Activated CD4-positive, alpha-beta T cell treated with anti-CD3 and anti-CD28 coated beads for 36 hours (primary cell): Measurements from ENCODE around the gene PPM1F. TPM values are rescaled to one million over a fixed set of nuclear protein-coding genes. Genes with fewer than 3 reads are reported as not detected.
"Not testable (repeated sequence)": the region's sequence is repeated elsewhere in the genome, so short reads cannot be mapped to it uniquely, and the experiment has no call there.

ENCODE experiments used
- ATAC-seq: fragments of 200-7000 bp; cut with Tn5 transposase; one replicate; pipeline ENCODE4 v1.10.0; 2021; ENCODE audit warnings: mild to moderate bottlenecking, moderate library complexity
- CTCF ChIA-PET: fragments of 350-600 bp; sonication (Branson Sonifier 250); formaldehyde crosslinking; loops from one replicate; lab custom pipeline; 2021; ENCODE audit warnings: antibody characterized with exemption; lab: Charles Lee
- POLR2A ChIA-PET: fragments of 350-600 bp; sonication (Branson Sonifier 250); formaldehyde crosslinking; loops from one replicate; lab custom pipeline; 2021; ENCODE audit warnings: antibody characterized with exemption, inconsistent platforms; lab: Charles Lee
- DNase-seq: peaks from one replicate; pipeline ENCODE4 v3.0.0-alpha.2; 2020
- H3K27ac Mint-ChIP-seq: one replicate; pipeline ENCODE4 v1.8.0; 2021; ENCODE audit warnings: mixed read lengths
- H3K27me3 Mint-ChIP-seq: one replicate; pipeline ENCODE4 v1.8.0; 2021; ENCODE audit warnings: mixed read lengths
- H3K36me3 Mint-ChIP-seq: one replicate; pipeline ENCODE4 v1.8.0; 2021; ENCODE audit warnings: low read depth, mixed read lengths
- H3K4me1 Mint-ChIP-seq: one replicate; pipeline ENCODE4 v1.8.0; 2021; ENCODE audit warnings: mixed read lengths
- H3K4me3 Mint-ChIP-seq: one replicate; pipeline ENCODE4 v1.8.0; 2021; ENCODE audit warnings: mild to moderate bottlenecking, moderate library complexity, mixed read lengths
- H3K9me3 Mint-ChIP-seq: one replicate; pipeline ENCODE4 v1.8.0; 2021; ENCODE audit warnings: low read depth, mixed read lengths
- intact Hi-C, 2 experiments: fragments of 100-400 bp; cut with DNase I in 1 of 2; cut with micrococcal nuclease in 1 of 2; formaldehyde crosslinking; loops; one replicate each; pipeline versions ENCODE4 v1.14.2 to v1.15.1; 2022 to 2024; cut with DNase I, micrococcal nuclease
- total RNA-seq, 2 experiments: library from RNA; stranded (reverse); gene quantifications; one replicate each; pipeline ENCODE4 v1.2.3, GENCODE V29; 2021

PPM1F gene
- total RNA-seq, 2 experiments from 2014 or later, result 23.6 to 27.7 TPM

- POLR2A ChIA-PET, result no interaction called here
- ATAC-seq, result no peak
- Mint-ChIP-seq H3K36me3 (no peaks in the 10 kb centered on the region), H3K27me3 (no peaks in the 10 kb centered on the region), H3K4me1 (peaks cover 25% of the 10 kb centered on the region), H3K27ac (no peak overlapping the region), H3K4me3 (no peak overlapping the region), H3K9me3 (no peaks in the 10 kb centered on the region)
- DNase-seq, result no peak
- CTCF ChIA-PET, result interaction anchor here (1.2 kb wide), 1 partner anchor 11 kb away, joined by 5 read pairs; no protein-coding TSS in a partner anchor
- intact Hi-C loops, result no loop called here
Observed at GRCh38 chr22:21946262-21946925, 6.3 kb downstream of the PPM1F start.

- Mint-ChIP-seq H3K36me3 (peaks cover 2% of the 10 kb centered on the region), H3K27ac (no peak overlapping the region), H3K4me3 (no peak overlapping the region), H3K4me1 (peaks cover 26% of the 10 kb centered on the region), H3K9me3 (no peaks in the 10 kb centered on the region), H3K27me3 (no peaks in the 10 kb centered on the region)
- DNase-seq (no peak), ATAC-seq (no peak)
- intact Hi-C loops, result no loop called here
- ChIA-PET CTCF (interaction anchor here (1.2 kb wide), 1 partner anchor 10 kb away, joined by 5 read pairs; no protein-coding TSS in a partner anchor), POLR2A (no interaction called here)
Observed at GRCh38 chr22:21945453-21946261, 7.0 kb downstream of the PPM1F start.

- no peak for ATAC-seq
- Mint-ChIP-seq H3K9me3 (no peaks in the 10 kb centered on the region), H3K4me1 (peaks cover 28% of the 10 kb centered on the region), H3K27me3 (no peaks in the 10 kb centered on the region), H3K36me3 (peaks cover 2% of the 10 kb centered on the region), H3K27ac (no peak overlapping the region), H3K4me3 (no peak overlapping the region)
- CTCF ChIA-PET, result interaction anchor here (0.7 to 1.2 kb wide), 2 partner anchors 9 to 48 kb away, joined by 4 to 5 read pairs; no protein-coding TSS in a partner anchor
- DNase-seq, result no peak
- POLR2A ChIA-PET, result no interaction called here
- intact Hi-C loops, result no loop called here
Observed at GRCh38 chr22:21944871-21945270, 7.8 kb downstream of the PPM1F start.

- intact Hi-C loops, result no loop called here
- ChIA-PET CTCF (interaction anchor here (0.7 to 1.0 kb wide), 3 partner anchors 9 to 47 kb away, joined by 3 to 6 read pairs (median 4); partner anchors contain the start of gene PPM1F), POLR2A (no interaction called here)
- H3K36me3 Mint-ChIP-seq, result peaks cover 2% of the 10 kb centered on the region
- H3K9me3 Mint-ChIP-seq, result no peaks in the 10 kb centered on the region
- no peak for DNase-seq
- no peaks in the 10 kb centered on the region for H3K27me3 Mint-ChIP-seq
- no peak overlapping the region for H3K4me3 Mint-ChIP-seq
- ATAC-seq, result no peak
- no peak overlapping the region for H3K27ac Mint-ChIP-seq
- H3K4me1 Mint-ChIP-seq, result peaks cover 33% of the 10 kb centered on the region
Observed at GRCh38 chr22:21943571-21944448, 8.8 kb downstream of the PPM1F start.

GRCh38 chr22:21942407-21943343, 10.0 kb downstream of the PPM1F start:
- Mint-ChIP-seq H3K4me3 (no peak overlapping the region), H3K36me3 (peaks cover 2% of the 10 kb centered on the region), H3K27ac (peak overlapping the region; percentile 74), H3K9me3 (no peaks in the 10 kb centered on the region), H3K4me1 (peaks cover 42% of the 10 kb centered on the region), H3K27me3 (no peaks in the 10 kb centered on the region)
- DNase-seq, result peak; percentile 54
- peak; percentile 39 for ATAC-seq
- ChIA-PET CTCF (interaction anchor here (0.6 to 6.7 kb wide), 7 partner anchors 10 to 216 kb away, joined by 3 to 57 read pairs (median 3); partner anchors contain the start of gene PPM1F), POLR2A (no interaction called here)
- intact Hi-C loops, result no loop called here

GRCh38 chr22:21941921-21942320, 10.7 kb downstream of the PPM1F start:
- H3K27ac Mint-ChIP-seq, result peak overlapping the region; percentile 74
- H3K4me3 Mint-ChIP-seq, result no peak overlapping the region
- CTCF ChIA-PET, result interaction anchor here (0.6 to 6.7 kb wide), 5 partner anchors 11 to 215 kb away, joined by 3 to 57 read pairs (median 3); partner anchors contain the start of gene PPM1F
- DNase-seq (no peak), ATAC-seq (no peak)
- no peaks in the 10 kb centered on the region for H3K27me3 Mint-ChIP-seq
- H3K9me3 Mint-ChIP-seq, result no peaks in the 10 kb centered on the region
- peaks cover 43% of the 10 kb centered on the region for H3K4me1 Mint-ChIP-seq
- intact Hi-C loops, result no loop called here
- POLR2A ChIA-PET, result no interaction called here
- H3K36me3 Mint-ChIP-seq, result peaks cover 2% of the 10 kb centered on the region

GRCh38 chr22:21940521-21940920, 12.1 kb downstream of the PPM1F start:
- Mint-ChIP-seq H3K4me3 (no peak overlapping the region), H3K27me3 (no peaks in the 10 kb centered on the region), H3K9me3 (no peaks in the 10 kb centered on the region), H3K4me1 (peaks cover 43% of the 10 kb centered on the region), H3K36me3 (peaks cover 6% of the 10 kb centered on the region), H3K27ac (peak overlapping the region; percentile 20)
- no peak for ATAC-seq
- ChIA-PET POLR2A (no interaction called here), CTCF (interaction anchor here (1.0 to 6.7 kb wide), 4 partner anchors 9 to 178 kb away, joined by 3 to 57 read pairs (median 5); partner anchors contain the start of genes PPM1F and TOP3B)
- intact Hi-C loops, result no loop called here
- no peak for DNase-seq

- DNase-seq, H3K36me3 Mint-ChIP-seq, H3K4me3 Mint-ChIP-seq, H3K27me3 Mint-ChIP-seq, POLR2A ChIA-PET, H3K9me3 Mint-ChIP-seq, H3K27ac Mint-ChIP-seq, ATAC-seq: not testable (repeated sequence)
- intact Hi-C loops, result loop anchor here (2.0 to 5.0 kb wide), 3 partner anchors 13 to 177 kb away; partner anchors contain the start of genes PPM1F (in 2 of the 2) and MAPK1 (in 1 of the 2)
- CTCF ChIA-PET, result interaction anchor here (0.8 to 6.7 kb wide), 5 partner anchors 10 to 178 kb away, joined by 3 to 57 read pairs (median 5); partner anchors contain the start of genes PPM1F and TOP3B
- H3K4me1 Mint-ChIP-seq, result peaks cover 43% of the 10 kb centered on the region
Observed at GRCh38 chr22:21939935-21940334, 12.7 kb downstream of the PPM1F start.

GRCh38 chr22:21939461-21939913, 13.2 kb downstream of the PPM1F start:
- POLR2A ChIA-PET, result no interaction called here
- Mint-ChIP-seq H3K4me1 (peaks cover 43% of the 10 kb centered on the region), H3K4me3 (no peak overlapping the region), H3K27me3 (no peaks in the 10 kb centered on the region), H3K9me3 (no peaks in the 10 kb centered on the region), H3K36me3 (peaks cover 10% of the 10 kb centered on the region), H3K27ac (no peak overlapping the region)
- intact Hi-C loops, result loop anchor here (2.0 to 5.0 kb wide), 3 partner anchors 13 to 177 kb away; partner anchors contain the start of genes PPM1F (in 2 of the 2) and MAPK1 (in 1 of the 2)
- no peak for DNase-seq
- ATAC-seq, result no peak
- CTCF ChIA-PET, result interaction anchor here (0.8 to 6.7 kb wide), 4 partner anchors 14 to 177 kb away, joined by 4 to 57 read pairs (median 5); partner anchors contain the start of genes PPM1F and TOP3B
